Measurements from ENCODE around the gene CMA1.
"Not testable (repeated sequence)": the region's sequence is repeated elsewhere in the genome, so short reads cannot be mapped to it uniquely, and the experiment has no call there.

Gene CMA1

GRCh38 chr14:24508155-24508840, at the start of gene CMA1:
Gene CMA1, minus strand, starts transcription at chr14:24508265. Its CDS starts 30 bp downstream, at chr14:24508235.
- DNase-seq: no peak

GRCh38 chr14:24556756-24557155, 48.7 kb upstream of the CMA1 start:
- DNase-seq: no peak

GRCh38 chr14:24549064-24549463, 41.0 kb upstream of the CMA1 start:
- DNase-seq: not testable (repeated sequence)

- no peak for DNase-seq
Observed at GRCh38 chr14:24542346-24542936, 34.4 kb upstream of the CMA1 start.

GRCh38 chr14:24535737-24536136, 27.7 kb upstream of the CMA1 start:
- no peak for DNase-seq

- DNase-seq: no peak
Observed at GRCh38 chr14:24534286-24534685, 26.2 kb upstream of the CMA1 start.

GRCh38 chr14:24525877-24526620, 18.0 kb upstream of the CMA1 start:
- DNase-seq: not testable (repeated sequence)

- no peak for DNase-seq
Observed at GRCh38 chr14:24518851-24519250, 10.8 kb upstream of the CMA1 start.

- no peak for DNase-seq
Observed at GRCh38 chr14:24514209-24514608, 6.1 kb upstream of the CMA1 start.

GRCh38 chr14:24513009-24513408, 4.9 kb upstream of the CMA1 start:
- no peak for DNase-seq

GRCh38 chr14:24506443-24506842, 1.6 kb downstream of the CMA1 start:
- DNase-seq: no peak

GRCh38 chr14:24504425-24504950, 3.6 kb downstream of the CMA1 start:
- DNase-seq: no peak

- not testable (repeated sequence) for DNase-seq
Observed at GRCh38 chr14:24491586-24492408, 16.3 kb downstream of the CMA1 start.

GRCh38 chr14:24483604-24484252, 24.3 kb downstream of the CMA1 start:
- DNase-seq: no peak

- not testable (repeated sequence) for DNase-seq
Observed at GRCh38 chr14:24482699-24483303, 25.3 kb downstream of the CMA1 start.

GRCh38 chr14:24481622-24482324, 26.3 kb downstream of the CMA1 start:
- DNase-seq: peak; percentile 21

GRCh38 chr14:24479999-24480398, 28.1 kb downstream of the CMA1 start:
- DNase-seq: not testable (repeated sequence)

- DNase-seq: no peak
Observed at GRCh38 chr14:24475261-24475660, 32.8 kb downstream of the CMA1 start.

GRCh38 chr14:24473211-24473610, 34.9 kb downstream of the CMA1 start:
- no peak for DNase-seq

GRCh38 chr14:24470450-24470849, 37.6 kb downstream of the CMA1 start:
- not testable (repeated sequence) for DNase-seq

GRCh38 chr14:24465805-24466204, 42.3 kb downstream of the CMA1 start:
- DNase-seq: no peak
